22Rv1 (cell line): ENCODE measurements around the gene N4BP2.

Source experiments
- ZFX ChIP-seq: fragments of 450-650 bp; IDR thresholded peaks from 2 replicates; pipeline ENCODE4 v1.6.1; 2017; ENCODE audit warnings: antibody characterized with exemption, borderline replicate concordance
- TF ChIP-seq, protein P1 (sequence below): fragments of 450-650 bp; IDR thresholded peaks from 2 replicates; pipeline ENCODE4 v1.5.1; 2017; ENCODE audit warnings: mild to moderate bottlenecking

DNA sequence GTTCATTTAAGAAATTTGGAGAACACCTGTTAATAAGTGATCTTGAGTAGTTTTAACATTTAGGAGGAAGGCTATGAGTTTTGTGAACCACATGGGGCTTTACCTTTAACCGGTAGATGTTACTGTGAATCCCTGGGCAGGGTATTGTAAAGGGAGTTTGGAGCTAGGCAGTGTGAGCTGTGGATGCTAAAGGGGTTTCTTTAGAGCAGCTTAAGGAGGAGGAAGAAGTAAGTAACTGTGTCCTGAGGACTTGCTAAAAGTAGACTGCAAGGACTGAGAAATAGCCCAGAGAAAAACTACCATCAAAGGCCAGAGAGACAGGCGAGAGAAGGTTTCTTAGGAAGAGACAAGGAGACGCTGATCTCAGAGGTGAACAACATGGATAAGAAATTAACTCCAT, 145.8 kb downstream of the N4BP2 start:
- TF ChIP-seq, protein P1, sequence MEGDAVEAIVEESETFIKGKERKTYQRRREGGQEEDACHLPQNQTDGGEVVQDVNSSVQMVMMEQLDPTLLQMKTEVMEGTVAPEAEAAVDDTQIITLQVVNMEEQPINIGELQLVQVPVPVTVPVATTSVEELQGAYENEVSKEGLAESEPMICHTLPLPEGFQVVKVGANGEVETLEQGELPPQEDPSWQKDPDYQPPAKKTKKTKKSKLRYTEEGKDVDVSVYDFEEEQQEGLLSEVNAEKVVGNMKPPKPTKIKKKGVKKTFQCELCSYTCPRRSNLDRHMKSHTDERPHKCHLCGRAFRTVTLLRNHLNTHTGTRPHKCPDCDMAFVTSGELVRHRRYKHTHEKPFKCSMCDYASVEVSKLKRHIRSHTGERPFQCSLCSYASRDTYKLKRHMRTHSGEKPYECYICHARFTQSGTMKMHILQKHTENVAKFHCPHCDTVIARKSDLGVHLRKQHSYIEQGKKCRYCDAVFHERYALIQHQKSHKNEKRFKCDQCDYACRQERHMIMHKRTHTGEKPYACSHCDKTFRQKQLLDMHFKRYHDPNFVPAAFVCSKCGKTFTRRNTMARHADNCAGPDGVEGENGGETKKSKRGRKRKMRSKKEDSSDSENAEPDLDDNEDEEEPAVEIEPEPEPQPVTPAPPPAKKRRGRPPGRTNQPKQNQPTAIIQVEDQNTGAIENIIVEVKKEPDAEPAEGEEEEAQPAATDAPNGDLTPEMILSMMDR = no peak
- TF ChIP-seq ZFX = no peak
